COLO668 (cell line): ENCODE measurements around the gene RASGRF1.

Source experiments
- DNase-seq: peaks from one replicate; lab custom pipeline; 2025; ENCODE audit not compliant: unreplicated experiment; lab: John Stamatoyannopoulos, UW

The RASGRF1 gene

DNA sequence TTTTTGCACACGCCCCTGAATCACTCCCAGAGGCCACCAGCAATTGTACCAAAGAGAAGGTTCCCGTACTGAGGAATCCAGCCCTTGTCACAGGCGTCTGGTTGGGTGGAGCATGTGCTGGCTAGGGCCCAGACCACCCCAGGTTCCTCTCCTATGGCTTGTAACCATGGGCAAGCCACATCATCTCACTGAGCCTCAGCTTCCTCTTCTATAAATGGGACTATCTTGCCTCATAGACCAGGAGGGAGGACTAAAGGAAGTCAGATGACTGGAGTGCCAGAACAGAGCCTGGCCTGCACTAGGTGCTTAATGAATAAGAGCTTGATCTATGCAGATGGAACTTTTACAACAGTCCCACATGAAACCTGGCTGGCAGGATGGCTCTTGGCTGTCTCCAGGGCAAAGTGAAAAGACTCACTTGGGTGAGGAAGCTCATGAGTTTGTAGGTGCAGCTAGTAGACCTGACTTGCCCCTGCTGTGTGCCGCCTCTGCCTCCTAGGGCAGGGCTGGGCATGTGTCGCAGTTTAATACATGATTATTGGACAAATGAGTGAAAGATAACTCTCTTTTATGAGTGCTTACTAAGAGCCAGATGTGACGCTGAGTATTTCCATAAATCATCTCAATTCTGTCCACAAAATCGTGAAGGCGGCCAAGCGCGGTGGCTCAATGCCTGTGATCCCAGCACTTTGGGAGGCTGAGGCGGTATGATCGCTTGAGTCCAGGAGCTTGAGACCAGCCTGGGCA lies 175.1 kb downstream of the RASGRF1 start:
- no peak for DNase-seq

DNA sequence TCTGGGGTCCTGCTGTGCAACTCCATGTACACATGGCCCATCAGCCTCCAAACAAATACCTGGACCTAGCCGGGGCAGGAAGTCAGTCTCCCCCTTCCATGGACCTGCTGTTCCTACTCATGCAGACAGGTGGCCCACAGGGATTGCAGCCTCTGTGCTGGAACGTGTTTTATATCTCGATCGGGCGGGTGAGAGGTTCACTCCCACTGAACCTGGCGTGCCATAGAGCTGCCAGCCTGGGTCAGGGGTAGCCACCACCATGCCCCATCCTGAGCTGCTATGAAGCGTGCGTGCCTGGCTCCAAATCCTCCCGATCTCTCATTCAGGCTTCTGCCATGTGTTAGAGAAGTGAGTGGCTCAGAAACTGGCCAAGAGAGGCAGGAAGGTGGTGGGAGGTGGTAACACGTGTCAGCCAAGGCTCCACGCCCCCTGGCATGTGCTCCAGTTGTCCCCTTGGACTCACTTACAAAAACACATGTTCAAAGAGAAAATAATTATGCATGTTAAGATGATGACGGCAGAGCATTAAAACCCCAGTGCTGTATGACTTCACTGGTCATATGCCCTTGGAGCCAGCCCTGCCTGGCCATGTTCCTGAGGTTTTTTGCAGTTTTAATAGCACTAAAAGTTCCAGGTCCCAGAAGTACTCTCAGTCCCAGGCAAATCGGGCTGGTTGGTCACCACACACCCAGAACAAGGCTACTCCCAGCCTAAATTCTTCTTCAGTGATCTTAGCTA lies 176.4 kb downstream of the RASGRF1 start:
- DNase-seq: no peak

DNA sequence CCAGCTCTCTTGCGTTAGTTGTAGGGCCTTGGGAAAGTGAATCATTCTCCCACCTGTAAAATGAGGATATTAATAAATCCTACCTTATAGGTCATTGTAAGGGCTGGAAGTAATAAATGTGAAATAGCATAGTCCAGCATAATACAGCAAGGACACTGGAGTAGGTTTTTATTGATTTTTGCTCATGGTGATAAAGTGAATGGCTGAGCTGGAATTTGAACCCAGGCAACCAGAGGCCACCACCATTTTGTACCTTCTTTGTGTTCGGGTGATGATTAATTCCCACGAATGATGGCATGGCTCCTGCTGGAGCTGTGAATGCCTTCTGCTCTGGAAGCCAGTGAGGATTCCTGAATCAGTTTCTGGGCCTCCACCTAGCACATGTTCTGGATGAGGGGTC lies 177.6 kb downstream of the RASGRF1 start:
- no peak for DNase-seq

DNA sequence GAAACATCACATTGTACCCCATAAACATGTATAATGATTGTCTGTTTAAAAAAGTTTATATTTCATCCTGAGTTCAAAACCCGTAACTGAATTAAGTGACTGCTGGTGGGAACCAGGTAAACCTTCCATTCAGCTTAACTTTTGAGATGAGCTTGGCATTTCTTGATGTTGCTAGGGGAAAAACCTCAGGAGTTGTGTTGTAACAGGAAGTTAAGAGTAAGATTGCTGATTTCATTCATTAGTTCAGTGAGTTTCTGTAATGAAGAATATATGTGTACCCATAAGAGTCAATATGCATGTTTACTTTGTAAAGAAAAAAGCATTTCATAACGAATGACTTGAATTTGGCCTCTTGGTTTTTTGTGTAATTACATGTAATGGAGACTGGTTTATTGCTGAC lies 178.3 kb downstream of the RASGRF1 start:
- DNase-seq: no peak

DNA sequence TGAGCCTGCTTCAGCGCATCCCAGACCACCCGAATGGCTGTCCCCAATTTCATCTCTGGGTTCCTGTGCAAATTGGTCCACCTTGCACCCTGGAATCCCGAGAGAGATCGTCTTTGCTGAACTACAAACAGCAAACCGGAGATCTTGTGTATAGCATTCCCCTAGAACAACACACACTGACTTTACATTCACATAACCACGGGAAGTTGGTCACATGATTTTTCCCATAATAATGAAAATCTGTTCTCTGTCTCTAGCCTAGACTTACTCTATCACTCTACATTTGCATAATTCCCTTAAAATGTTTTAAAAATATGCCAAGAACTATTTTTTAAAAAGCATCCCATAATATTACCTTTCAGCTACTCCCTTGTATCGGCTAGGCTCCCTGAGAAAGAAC lies 180.3 kb downstream of the RASGRF1 start:
- DNase-seq: no peak
